ENCODE measurements around the gene CPT1A. TPM values are rescaled to one million over a fixed set of nuclear protein-coding genes. Genes with fewer than 3 reads are reported as not detected.

The CPT1A gene
- total RNA-seq, 1 experiment from 2014 or later: 1.9 TPM

DNA sequence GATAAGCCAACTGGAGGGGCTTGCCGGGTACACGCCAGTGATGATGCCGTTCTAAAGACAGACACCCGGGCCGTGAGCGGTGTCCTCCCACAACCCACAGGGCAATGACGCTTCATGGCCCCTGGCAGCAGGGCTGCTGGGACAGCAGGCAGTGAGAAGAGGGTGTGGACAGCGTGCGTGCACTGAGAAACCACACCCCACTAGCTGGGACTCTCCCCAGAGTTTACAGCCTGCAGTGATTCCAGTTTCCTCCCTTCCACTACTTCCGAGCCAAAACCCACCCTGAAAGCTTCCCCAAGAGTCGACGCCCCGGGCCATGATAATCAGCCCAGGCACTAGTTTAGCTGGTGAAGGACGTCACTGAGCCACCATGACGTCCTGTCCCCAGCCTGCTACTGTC is 29.2 kb downstream of the CPT1A start:
- in situ Hi-C loops (cut with HindIII; ENCODE audit: low sequenced_read_pairs): no loop called here

GRCh38 chr11:68810164-68810563 is 31.6 kb downstream of the CPT1A start:
- in situ Hi-C loops (cut with HindIII; ENCODE audit: low sequenced_read_pairs): no loop called here

More for the DNA sequence above, 29.2 kb downstream of the CPT1A start:
- no peak for DNase-seq (ENCODE audit: low spot score)

DNA sequence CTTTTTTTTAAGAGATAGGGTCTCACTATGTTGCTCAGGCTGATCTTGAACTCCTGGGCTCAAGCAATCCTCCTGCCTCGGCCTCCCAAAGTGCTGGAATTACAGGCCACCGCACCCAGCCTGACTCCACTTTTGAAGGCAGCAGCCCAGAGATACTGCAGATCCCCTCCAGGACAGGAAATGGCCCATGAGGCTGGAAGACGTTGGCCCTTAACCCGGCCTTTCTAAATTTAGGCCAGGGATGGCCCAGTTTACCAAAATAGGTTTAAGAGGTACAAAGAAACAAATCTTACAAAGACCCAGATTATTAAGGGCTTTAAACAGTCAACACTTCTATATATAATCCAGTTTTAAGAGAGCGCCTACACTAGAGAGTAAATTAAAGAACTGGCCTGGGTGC is 32.2 kb downstream of the CPT1A start:
- in situ Hi-C loops (cut with HindIII; ENCODE audit: low sequenced_read_pairs): no loop called here
- DNase-seq (ENCODE audit: low spot score): no peak

More at GRCh38 chr11:68810164-68810563, 31.6 kb downstream of the CPT1A start:
- no peak for DNase-seq (ENCODE audit: low spot score)

GRCh38 chr11:68808787-68809186 is 32.9 kb downstream of the CPT1A start:
- in situ Hi-C loops (cut with HindIII; ENCODE audit: low sequenced_read_pairs): no loop called here
- DNase-seq (ENCODE audit: low spot score): no peak

DNA sequence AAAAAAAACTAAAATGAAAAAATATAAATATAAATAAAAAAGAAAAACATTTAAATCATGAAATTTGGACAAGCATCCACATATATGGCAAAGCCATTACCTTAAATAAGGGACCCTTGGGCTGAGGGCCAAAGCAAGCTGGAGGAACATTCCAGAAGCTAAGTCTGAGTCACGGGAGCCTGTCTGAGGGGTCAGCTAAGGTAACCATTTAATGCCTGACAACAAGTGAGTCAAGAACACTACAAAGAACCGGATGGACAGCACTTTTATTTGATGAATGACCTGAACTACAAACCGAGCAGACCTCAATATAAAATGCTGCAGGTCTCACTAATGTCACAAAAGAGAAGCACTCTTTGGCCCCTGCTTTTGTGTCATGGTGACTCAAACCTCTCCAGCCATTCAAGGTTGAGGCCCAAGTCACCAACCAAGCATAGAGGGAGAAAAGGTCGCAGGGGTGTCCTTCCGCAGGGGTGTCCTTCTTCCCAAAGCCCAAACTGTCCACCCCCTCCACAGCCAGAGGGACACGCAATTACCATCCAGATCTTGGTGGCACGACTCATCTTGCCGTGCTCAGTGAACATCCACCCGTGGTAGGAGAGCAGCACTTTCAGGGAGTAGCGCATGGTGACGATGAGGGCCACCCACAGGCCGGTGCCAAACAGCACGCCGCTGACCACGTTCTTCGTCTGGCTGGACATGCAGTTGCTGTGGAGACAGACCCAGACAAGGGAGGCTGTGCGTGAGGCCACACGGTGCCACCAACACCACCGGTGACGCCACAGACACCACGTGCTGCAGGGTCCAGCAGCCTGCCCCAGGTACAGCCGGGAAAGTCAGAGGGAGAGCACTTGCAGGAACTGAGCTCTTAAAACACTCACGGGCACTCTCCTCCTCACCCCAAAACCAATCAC is 34.5 kb downstream of the CPT1A start:
- in situ Hi-C loops (cut with HindIII; ENCODE audit: low sequenced_read_pairs): no loop called here
- no peak for DNase-seq (ENCODE audit: low spot score)

DNA sequence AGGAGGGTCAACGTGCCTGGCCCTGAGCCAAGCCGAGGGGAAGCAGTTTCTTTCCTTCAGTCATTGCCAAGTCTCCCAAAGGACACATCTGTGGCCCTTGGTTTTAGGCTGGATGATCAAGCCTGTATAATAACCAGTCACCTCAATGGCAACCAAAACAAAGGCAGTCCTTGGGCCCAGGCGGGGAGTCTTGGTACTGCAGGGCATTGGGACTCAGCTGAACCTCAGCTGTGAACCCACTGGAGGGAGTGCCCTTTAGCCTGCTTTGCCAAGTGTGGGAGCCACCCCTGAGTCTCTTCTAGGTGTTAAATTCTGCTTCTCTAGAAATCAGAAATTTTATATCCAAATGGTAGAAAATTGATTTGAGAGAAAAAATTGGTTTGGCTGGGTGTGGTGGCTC is 36.9 kb downstream of the CPT1A start:
- in situ Hi-C loops (cut with HindIII; ENCODE audit: low sequenced_read_pairs): no loop called here
- no peak for DNase-seq (ENCODE audit: low spot score)

- in situ Hi-C loops (cut with HindIII; ENCODE audit: low sequenced_read_pairs): no loop called here
- DNase-seq (ENCODE audit: low spot score): peak; percentile 91
Measured at GRCh38 chr11:68803766-68804165, 38.0 kb downstream of the CPT1A start.

DNA sequence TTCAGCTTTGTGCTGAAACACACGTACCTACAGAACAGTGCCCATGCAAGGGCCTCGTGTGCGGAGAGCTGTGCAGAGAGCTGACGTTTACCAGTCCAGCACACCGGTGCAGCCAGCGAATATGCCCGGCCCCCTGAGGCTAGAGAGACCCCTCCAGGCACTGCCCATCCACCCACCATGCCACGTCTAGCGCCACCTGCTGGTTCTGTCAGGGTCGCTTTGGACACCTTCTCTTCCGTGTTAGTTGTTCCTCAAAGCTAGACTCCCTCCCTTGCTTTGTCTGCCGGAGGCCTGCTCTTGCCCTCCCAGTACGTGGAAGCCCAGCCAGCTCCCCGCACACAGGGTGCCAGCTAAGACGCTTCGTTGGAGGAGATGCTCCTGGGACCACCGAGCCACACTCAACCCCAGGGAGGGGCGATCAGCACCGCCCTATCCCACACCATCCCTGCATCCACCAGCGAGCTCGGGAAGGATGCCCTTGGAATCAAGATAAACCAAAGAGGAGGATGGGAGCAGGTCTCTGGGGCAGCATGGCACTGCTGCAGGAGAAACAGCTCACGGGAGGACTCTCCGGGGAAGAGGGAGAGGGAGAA is 43.4 kb downstream of the CPT1A start:
- peak; percentile 6 for DNase-seq (ENCODE audit: low spot score)

GRCh38 chr11:68796801-68797200 is 44.9 kb downstream of the CPT1A start:
- in situ Hi-C loops (cut with HindIII; ENCODE audit: low sequenced_read_pairs): no loop called here
- DNase-seq (ENCODE audit: low spot score): peak; percentile 26

More for the DNA sequence above, 43.4 kb downstream of the CPT1A start:
- in situ Hi-C loops (cut with HindIII; ENCODE audit: low sequenced_read_pairs): no loop called here

- DNase-seq (ENCODE audit: low spot score): no peak
- in situ Hi-C loops (cut with HindIII; ENCODE audit: low sequenced_read_pairs): loop anchor here (5.0 kb wide), 1 partner anchor 60 kb away; no protein-coding TSS in a partner anchor
Measured at GRCh38 chr11:68792400-68792966, 49.2 kb downstream of the CPT1A start.

GRCh38 chr11:68784653-68785052 is 57.1 kb downstream of the CPT1A start:
- in situ Hi-C loops (cut with HindIII; ENCODE audit: low sequenced_read_pairs): no loop called here
- DNase-seq (ENCODE audit: low spot score): no peak

- in situ Hi-C loops (cut with HindIII; ENCODE audit: low sequenced_read_pairs): no loop called here
- no peak for DNase-seq (ENCODE audit: low spot score)
Measured at GRCh38 chr11:68783216-68783821, 58.4 kb downstream of the CPT1A start.

DNA sequence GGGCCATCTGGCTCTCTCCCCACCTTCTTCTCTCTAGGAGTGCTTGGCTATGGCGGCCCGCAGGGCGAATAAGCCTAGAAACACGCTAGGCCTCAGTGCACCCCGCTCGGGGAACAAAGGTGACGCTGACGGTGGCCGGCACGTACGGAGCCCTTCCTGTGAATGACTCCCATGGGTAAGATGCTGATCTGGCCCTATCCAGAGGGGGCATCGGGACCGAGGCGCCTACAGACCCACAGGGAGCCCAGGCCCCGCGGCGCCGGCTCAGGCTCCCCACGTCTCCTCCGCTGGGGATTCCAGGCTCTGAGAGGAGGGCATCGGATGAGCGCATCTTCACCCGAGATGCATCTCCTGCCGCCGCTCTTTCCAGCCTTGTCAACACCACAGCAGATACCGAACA is 59.0 kb downstream of the CPT1A start:
- no peak for DNase-seq (ENCODE audit: low spot score)
- in situ Hi-C loops (cut with HindIII; ENCODE audit: low sequenced_read_pairs): no loop called here

DNA sequence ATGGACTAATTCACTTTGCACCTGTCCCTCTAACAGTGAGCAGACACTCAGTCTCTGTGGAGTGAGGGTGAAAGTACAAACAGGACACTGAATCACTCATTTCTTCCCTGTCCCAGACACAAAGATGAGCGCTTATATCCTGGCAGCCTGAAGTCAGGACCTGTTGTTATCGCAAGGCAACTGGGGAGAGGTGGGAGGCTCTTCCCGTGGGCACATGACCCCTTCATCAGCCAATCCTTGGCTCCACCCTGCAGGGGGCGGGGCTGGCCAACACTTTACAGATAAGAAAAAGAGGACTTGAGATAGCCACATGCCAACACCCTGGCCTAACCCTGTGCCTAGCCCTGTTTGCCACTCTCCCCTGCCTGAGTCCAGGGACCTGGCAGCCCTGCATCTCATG is 60.9 kb downstream of the CPT1A start:
- in situ Hi-C loops (cut with HindIII; ENCODE audit: low sequenced_read_pairs): no loop called here
- no peak for DNase-seq (ENCODE audit: low spot score)

DNA sequence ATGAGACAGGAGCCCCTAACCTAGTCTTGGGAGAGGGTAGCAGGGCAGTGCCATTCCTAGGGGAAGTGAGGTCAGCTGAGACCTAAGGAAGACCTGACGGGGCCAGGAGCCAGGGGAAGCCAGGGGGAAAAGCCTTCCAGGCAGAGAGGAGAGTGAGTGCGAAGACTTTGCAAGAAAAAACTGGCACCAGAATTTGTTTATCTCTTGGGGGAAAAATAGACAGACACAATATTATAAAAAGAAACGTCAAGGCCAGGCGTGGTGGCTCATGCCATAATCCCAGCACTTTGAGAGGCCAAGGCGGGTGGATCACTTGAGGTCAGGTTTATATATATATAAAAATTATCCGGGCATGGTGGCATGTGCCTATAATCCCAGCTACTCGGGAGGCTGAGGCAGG is 63.5 kb downstream of the CPT1A start:
- in situ Hi-C loops (cut with HindIII; ENCODE audit: low sequenced_read_pairs): no loop called here
- DNase-seq (ENCODE audit: low spot score): no peak

DNA sequence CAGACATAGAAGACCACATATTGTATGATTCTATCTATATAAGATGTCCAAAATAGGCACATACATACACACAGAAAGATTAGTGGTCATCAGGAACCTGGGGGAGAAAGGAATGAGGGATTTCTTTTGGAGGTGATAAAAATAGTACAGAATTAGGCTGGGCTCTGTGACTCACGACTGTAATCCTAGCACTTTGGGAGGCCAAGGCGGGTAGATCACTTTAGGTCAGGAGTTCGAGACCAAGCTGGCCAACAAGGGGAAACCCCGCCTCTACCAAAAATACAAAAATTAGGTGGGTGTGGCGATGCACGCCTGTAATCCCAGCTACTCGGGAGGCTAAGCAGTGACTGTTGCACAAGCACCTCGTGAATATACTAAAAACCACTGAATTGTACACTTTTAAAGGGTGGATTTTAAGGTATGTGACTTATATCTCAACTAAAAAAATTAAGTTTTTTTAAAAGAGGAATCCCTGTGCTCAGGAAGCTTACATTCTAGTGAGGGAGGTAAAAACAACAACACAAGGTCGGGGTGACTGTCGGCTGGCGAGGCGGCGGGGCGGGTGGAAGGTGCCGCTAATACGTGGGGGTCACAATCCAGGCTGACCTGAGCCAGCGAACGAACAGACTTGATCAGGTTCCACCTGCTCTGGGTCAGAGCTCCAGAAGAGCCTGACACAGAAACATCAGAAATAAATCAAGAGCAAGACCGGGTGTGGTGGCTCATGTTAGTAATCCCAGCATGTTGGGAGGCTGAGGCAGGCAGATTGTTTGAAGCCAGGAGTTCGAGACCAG is 65.1 kb downstream of the CPT1A start:
- in situ Hi-C loops (cut with HindIII; ENCODE audit: low sequenced_read_pairs): no loop called here
- DNase-seq (ENCODE audit: low spot score): no peak

- in situ Hi-C loops (cut with HindIII; ENCODE audit: low sequenced_read_pairs): no loop called here
- no peak for DNase-seq (ENCODE audit: low spot score)
Measured at GRCh38 chr11:68775951-68776388, 65.7 kb downstream of the CPT1A start.

- DNase-seq (ENCODE audit: low spot score): no peak
- in situ Hi-C loops (cut with HindIII; ENCODE audit: low sequenced_read_pairs): no loop called here
Measured at GRCh38 chr11:68774194-68774585, 67.5 kb downstream of the CPT1A start.
